B cell (primary cell): ENCODE results near the gene GRIN2D.

Experiments
- CTCF ChIP-seq: fragments of 200-600 bp; IDR thresholded peaks from one replicate; pipeline ENCODE4 v1.8.0; 2022; ENCODE audit warnings: antibody characterized with exemption, mild to moderate bottlenecking
- EZH2 ChIP-seq: IDR thresholded peaks from 2 replicates; pipeline ENCODE4 v1.6.1; 2012; ENCODE audit warnings: borderline replicate concordance, low read depth, mild to moderate bottlenecking, moderate library complexity, low read length; ENCODE audit not compliant: insufficient read depth, poor library complexity, severe bottlenecking

DNA sequence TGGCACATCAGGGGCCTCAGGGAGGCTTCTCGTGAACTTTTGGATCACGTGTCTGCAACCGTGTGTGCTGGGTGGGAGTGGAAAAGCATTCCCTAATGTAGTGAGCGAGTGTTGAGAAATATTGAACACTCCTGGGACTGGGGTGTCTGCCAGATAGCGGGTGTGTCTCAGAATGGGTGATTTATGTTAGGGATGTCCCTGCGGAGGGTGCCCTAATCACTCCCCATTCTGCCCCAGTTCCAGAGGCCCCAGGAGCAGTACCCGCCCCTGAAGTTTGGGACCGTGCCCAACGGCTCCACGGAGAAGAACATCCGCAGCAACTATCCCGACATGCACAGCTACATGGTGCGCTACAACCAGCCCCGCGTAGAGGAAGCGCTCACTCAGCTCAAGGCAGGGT is 28.1 kb downstream of the GRIN2D start:
- no peak for TF ChIP-seq CTCF
- no peak for TF ChIP-seq EZH2
